NOMO-1 (cell line): ENCODE measurements around the gene CLECL1.
"Not testable (repeated sequence)": the region's sequence is repeated elsewhere in the genome, so short reads cannot be mapped to it uniquely, and the experiment has no call there.

Experiments
- DNase-seq, 2 experiments: peaks; one replicate each; lab custom pipeline; 2025; ENCODE audit not compliant: unreplicated experiment in 2 of 2; lab: John Stamatoyannopoulos, UW

Gene CLECL1

DNA sequence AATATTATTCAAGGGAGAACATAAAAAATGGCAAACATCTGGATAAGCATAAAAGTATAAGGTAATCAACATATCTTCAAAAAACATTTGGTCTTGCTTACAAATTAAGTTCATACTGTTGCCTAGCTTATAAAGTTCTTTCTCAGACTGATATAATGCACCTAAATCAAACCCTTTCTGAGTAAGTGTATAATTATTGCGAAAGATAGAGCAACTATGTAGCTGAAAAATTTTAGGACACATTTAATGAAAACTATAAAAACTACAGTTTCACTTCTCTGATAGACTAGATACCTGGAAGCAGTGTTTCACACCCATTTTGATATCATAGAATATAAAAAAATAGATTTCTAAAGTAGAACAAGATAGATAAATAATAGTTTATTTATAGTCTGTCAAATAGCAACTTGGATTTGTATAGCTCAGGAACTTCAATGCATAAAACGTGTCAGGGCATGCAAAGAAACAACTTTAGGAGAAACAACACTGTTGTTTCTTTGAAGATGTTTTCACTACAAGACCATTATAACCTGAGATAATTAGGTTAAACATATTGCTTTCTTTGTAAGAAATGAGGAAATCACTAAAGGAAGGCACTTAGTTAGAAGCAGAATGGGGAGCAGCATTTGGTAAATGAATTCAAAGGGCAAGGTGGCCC is 7.6 kb downstream of the CLECL1 start:
- peak in 1 of 2 experiments; percentile 34 for DNase-seq

DNA sequence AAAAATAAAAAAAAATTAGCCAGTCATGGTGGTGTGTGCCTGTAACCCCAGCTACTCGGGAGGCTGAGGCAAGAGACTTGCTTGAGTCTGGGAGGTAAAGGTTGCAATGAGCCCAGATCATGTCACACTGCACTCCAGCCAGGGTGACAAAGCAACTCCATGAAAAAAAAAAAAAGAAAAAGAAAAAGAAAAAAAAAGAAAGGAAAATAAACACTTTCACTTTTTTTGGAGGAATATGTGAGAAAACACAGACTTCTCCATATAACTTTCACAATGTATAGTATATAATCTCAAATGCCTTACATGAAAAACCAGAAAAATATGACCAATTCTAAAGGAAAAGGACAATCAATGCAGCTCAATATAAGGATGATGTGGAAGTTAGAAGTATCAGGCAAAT is 8.9 kb downstream of the CLECL1 start:
- no peak for DNase-seq

DNA sequence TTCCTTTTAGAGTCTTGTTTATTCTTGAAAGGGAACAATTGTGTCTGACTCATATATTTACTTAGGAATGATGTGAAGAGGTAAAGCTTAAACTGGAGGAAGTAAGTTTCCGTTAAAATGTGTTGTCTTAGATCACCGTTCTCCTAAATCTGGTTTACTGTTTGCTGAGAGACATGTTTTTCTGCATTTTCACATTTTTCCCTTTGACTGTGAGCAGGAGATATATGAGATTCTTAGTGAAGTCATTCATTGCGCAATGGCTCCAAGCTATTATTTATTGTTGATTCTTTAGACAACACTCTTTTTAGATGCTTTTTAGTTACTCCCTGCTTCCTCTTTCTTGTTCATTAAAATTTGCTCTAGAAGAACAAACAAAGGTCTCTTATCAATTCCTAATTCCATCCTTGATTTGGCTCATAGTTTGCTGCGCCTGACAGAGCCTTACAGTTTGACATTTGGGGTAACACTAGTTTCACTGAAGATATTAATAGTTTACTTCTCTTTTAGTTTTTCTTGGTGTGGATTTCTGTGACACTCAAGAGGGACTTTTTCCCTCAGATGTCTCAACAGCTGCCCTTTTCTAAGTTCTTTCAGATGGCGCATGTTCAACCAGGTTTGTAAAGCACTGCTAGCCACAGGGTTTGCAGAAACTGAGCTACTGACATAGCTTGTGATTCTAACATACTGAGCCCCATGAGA is 11.4 kb downstream of the CLECL1 start:
- DNase-seq: peak; percentile 39 to 71

- no peak for DNase-seq
Measured at GRCh38 chr12:9719790-9720189, 13.1 kb downstream of the CLECL1 start.

GRCh38 chr12:9718968-9719367 is 13.9 kb downstream of the CLECL1 start:
- DNase-seq: no peak

DNA sequence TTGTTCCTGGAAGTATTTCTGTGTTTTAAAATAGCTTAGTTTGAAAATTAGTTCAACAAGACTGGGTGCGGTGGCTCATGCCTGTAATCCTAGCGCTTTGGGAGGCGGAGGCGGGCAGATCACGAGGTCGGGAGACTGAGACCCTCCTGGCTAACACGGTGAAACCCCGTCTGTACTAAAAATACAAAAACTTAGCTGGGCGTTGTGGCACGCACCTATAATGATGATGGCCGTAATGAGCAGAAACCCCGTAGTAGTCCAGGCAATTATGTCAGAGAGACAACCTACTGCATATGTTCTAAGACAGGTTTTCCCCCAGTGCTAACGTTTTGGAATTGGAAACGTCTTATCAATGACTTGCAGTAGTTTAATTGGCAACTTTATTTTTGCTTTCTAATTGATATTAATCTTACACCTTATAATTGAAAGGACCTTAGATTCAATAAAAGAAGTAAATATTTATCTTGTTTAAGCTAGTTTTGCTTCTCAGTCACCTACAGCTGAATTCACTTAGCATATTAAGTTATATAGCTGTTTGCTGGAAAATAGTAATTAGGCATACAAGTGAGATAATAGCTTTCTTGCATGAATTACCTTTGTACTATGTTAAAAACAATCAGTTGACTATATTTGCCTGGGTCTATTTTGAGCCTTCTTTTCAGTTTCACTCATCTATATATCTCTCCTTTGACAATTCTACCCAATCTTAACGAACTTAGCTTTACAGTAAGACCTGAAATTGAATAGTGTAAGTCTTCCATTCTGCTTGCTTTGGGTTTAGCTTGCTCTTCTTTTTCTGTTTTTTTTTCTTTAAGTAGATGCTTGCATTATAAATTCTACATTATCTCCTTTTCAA is 15.6 kb downstream of the CLECL1 start:
- no peak for DNase-seq

GRCh38 chr12:9713032-9713558 is 19.8 kb downstream of the CLECL1 start:
- DNase-seq: not testable (repeated sequence)

DNA sequence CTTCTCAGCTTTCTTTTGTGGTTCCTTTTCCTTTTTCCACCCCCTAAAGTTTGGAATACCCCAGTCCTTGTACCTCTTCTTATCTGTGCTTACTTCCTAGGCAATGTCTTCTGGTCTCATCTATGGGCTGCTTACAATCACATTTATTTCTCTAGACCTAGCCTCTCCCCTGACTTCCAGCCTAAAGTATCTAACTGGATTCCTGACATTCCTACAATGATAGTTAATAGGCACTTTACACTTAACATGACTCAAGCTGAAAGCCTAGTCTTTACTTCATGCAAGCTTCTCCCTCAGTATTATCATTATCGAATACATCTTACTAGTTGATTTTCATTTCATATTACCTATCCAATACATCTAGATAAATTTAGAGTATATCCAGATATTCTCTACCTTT is 21.2 kb downstream of the CLECL1 start:
- no peak for DNase-seq

DNA sequence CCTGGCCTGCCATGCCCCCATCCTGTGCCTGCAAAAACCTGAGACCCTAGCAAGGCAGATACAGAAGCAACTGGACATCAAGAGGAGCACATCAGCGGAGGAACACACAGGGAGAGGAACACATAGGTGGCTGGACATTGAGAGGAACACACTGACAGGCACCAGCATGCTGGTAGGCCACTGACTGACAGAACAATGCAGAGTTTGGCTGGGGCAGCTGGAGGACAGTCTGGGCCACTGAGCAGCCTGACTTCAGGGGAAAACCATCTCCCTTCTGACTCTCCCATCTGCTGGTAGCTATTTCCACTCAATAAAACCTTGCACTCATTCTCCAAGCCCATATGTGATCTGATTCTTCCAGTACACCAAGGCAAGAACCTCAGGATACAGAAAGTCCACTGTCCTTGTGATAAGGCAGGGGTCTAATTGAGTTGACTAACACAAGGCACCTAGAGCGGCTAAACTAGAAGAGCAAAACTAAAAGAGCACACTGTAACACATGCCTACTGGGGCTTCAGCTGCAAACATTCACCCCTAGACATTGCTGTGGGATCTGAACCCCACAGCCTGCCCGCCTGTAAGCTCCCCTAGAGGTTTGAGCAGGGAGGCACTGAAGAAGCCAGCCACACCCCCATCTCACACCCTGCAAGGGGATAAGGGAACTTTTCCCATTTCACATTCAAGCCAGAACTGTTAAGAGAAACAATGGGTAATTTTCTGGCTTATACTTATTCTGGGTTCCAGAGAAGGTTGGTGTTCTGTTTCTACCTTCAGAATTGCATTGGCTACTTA is 22.1 kb downstream of the CLECL1 start:
- no peak for DNase-seq

DNA sequence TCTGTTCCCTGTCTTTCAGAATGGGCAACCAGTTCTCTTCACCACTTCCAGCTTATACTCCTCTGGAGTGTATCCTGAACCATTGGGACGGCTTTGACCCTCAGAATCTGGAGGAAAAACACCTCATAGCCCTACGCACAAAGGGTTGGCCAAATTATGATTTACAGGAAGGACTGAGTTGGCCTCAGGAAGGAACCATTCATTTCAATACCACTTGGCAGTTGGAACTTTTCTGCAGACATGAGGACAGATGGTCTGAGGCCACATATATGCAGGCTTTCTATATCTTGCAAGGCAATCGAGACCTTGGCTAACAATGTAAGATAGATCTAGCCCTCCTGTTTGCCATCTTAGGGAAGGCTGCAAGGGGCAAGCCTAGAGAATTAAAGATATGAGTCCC is 24.0 kb downstream of the CLECL1 start:
- DNase-seq: no peak

DNA sequence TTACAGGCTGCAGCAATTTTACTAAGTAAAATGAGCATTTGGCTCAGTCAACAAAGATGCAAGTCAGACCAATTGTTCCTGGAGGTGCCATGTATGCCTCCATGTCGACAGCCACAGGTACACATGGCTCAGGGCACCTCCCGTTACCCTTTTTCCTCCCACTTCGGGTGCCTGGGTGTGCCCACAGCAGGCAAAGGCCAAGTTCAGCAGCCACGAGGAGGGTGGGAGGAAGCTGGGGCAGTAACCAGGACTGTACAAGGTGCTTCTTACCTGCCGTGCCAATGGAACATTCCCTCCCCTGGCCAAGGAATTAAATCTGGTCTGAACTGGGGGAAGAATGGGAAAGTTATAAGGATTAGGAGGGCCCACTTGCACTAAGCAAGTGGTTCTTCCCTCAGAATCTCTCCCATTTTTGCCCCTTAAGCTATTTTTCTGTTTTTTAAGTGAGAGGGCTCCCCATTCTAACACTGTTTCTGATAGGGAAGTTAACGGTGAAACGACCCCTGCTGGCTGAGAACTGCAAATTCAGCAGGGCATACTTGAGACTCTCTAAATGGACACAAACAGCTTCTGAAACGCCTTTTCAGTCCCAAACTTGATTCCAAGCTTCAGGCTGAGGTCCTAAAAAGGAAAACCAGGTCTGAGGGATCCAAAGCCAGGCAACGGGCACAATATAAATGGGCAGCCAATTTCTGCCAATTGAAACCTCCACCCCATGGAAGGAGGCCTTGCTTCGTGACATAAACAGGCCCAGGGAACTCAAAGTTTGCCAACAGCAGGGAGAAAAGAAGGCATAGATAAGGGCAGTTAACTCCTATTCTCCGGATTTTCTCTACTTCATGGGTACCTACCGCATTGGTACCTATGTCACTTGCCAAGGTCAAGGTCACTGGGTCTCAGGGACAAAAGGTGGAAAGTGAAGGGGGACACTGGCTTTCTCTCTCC is 24.8 kb downstream of the CLECL1 start:
- peak in 1 of 2 experiments; percentile 47 for DNase-seq

GRCh38 chr12:9707356-9707755 is 25.5 kb downstream of the CLECL1 start:
- DNase-seq: no peak

GRCh38 chr12:9706086-9706685 is 26.7 kb downstream of the CLECL1 start:
- no peak for DNase-seq

DNA sequence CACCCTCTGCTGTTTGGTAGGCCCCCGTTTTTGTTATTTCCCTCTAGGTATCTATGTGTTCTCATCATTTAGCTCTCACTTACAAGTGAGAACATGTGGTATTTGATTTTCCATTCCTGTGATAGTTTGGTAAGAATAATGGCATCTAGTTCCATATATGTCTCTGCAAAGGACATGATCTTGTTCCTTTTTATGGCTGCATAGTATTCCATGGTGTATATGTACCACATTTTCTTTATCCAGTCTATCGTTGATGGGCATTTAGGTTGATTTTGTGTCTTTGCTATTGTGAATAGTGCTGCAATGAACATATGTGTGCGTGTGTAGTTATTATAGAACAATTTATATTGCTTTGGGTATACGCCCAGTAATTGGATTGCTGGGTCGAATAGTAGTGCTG is 28.3 kb downstream of the CLECL1 start:
- not testable (repeated sequence) for DNase-seq

GRCh38 chr12:9702255-9702654 is 30.6 kb downstream of the CLECL1 start:
- DNase-seq: no peak

- no peak for DNase-seq
Measured at GRCh38 chr12:9701380-9702154, 31.3 kb downstream of the CLECL1 start.

DNA sequence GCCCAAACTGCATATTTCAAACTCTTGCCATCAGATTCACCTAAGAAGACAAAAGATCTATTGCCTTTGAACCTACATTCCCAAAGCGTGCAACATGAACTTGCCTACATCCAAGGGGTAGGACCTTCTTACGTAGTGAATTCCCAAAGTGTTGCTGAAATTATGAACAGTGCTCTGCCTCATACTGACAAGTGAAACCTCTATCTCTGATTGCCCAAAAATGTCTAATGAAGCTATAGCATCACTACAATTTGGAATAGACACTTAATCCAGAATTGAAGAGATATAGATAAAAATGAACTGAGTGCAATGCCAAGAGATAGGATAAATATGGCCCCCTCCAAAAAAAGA is 32.3 kb downstream of the CLECL1 start:
- no peak for DNase-seq

DNA sequence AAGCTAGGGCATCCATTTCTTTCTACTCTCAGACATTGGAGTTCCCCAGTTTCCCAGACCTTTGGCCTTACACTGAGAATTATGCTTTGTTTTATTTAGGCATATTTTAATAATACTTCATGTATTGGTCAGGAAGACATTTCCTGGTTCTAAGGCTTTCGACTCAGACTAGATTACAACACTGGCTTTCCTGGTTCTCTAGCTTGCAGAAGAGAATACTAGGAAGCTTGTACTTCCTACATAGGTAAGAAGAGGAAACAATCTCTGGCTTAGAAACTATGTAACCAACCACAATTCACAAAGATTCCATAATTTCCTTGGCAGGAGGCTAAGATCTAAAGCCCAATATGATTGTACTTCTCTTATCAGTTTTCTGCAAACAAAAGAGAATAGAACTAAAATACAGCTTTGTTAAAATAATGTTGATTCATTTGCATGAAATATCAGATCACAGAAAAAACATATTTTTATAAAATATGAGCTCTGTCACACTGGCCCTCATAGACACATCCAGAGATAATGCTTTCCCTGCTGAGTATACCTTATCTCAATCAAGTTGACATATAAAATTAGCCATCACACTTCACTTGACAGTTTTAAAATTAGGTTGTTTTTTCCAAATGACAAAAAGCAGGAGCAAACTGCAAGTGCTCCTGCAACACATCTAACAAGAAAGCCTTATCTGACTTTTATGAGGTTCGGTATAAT is 32.8 kb downstream of the CLECL1 start:
- DNase-seq: no peak
